Neutrophil (primary cell): ENCODE data around the gene UBASH3A.

ENCODE experiments used
- H3K27ac ChIP-seq: fragments of 200-600 bp; sonication (generic); 2 replicates; pipeline ENCODE4 v1.5.1; 2016; ENCODE audit warnings: mild to moderate bottlenecking, moderate library complexity
- H3K27me3 ChIP-seq: fragments of 200-600 bp; sonication (generic); 2 replicates; pipeline ENCODE4 v1.6.0; 2016; ENCODE audit warnings: mild to moderate bottlenecking
- H3K36me3 ChIP-seq: fragments of 200-600 bp; sonication (generic); 2 replicates; pipeline ENCODE4 v1.5.1; 2017
- H3K4me1 ChIP-seq, 2 experiments: fragments of 200-600 bp in 1 of 2; sonication (generic) in 1 of 2; 1 replicate in 1 of 2; 2 replicates in 1 of 2; pipeline versions ENCODE4 v1.5.1 to v1.6.1; 2013 to 2016; ENCODE audit warnings: low read depth in 1 of 2, low read length in 1 of 2, mild to moderate bottlenecking in 1 of 2, moderate library complexity in 1 of 2; ENCODE audit not compliant: control insufficient read depth in 1 of 2, insufficient read depth in 1 of 2
- H3K4me3 ChIP-seq, 2 experiments: fragments of 200-600 bp in 1 of 2; sonication (generic) in 1 of 2; 1 replicate in 1 of 2; 2 replicates in 1 of 2; pipeline ENCODE4 v1.5.1; 2013 to 2016; ENCODE audit warnings: low read depth in 1 of 2, low read length in 1 of 2, mild to moderate bottlenecking in 1 of 2, moderate library complexity in 1 of 2
- H3K9me3 ChIP-seq: fragments of 200-600 bp; sonication (generic); 2 replicates; pipeline ENCODE4 v1.5.1; 2016
- CTCF ChIP-seq: fragments of 200-600 bp; sonication (generic); IDR thresholded peaks from 2 replicates; pipeline ENCODE4 v1.5.1; 2016; ENCODE audit warnings: antibody characterized with exemption

Gene UBASH3A

GRCh38 chr21:42401820-42402251 is 1.9 kb upstream of the UBASH3A start:
- TF ChIP-seq CTCF: no peak
- H3K4me3 ChIP-seq: no peak overlapping the region
- no peaks in the 10 kb centered on the region for H3K36me3 ChIP-seq
- no peaks in the 10 kb centered on the region for H3K4me1 ChIP-seq
- H3K9me3 ChIP-seq: no peaks in the 10 kb centered on the region
- no peak overlapping the region for H3K27ac ChIP-seq
- no peaks in the 10 kb centered on the region for H3K27me3 ChIP-seq

DNA sequence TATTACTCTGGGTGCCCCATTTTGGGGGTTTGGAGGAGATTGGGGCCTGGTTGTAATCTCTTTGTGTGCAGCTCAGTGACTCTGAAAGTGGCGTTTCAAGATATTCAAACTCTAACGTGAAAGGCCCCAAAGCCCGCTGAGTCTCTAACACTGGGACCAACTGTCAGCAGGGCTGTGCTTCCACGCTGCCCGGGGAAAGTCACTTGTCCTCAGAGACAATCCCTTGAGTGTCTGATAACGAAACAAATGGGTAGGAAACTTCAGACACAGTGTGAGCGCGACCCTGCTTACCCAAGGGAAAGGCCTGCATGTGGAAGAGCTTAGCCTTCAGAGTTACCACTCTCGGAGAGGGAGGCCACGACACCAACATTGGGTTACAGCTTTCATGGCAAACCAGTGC is 837 bp downstream of the UBASH3A start:
- Histone ChIP-seq H3K27ac (no peak overlapping the region), H3K36me3 (no peaks in the 10 kb centered on the region), H3K4me1 (no peaks in the 10 kb centered on the region), H3K9me3 (no peaks in the 10 kb centered on the region), H3K27me3 (no peaks in the 10 kb centered on the region), H3K4me3 (no peak overlapping the region)
- no peak for TF ChIP-seq CTCF

GRCh38 chr21:42405064-42406013 is 1.6 kb downstream of the UBASH3A start:
- Histone ChIP-seq H3K36me3 (no peaks in the 10 kb centered on the region), H3K27me3 (no peaks in the 10 kb centered on the region), H3K27ac (no peak overlapping the region), H3K4me3 (no peak overlapping the region), H3K9me3 (no peaks in the 10 kb centered on the region), H3K4me1 (no peaks in the 10 kb centered on the region)
- no peak for TF ChIP-seq CTCF

DNA sequence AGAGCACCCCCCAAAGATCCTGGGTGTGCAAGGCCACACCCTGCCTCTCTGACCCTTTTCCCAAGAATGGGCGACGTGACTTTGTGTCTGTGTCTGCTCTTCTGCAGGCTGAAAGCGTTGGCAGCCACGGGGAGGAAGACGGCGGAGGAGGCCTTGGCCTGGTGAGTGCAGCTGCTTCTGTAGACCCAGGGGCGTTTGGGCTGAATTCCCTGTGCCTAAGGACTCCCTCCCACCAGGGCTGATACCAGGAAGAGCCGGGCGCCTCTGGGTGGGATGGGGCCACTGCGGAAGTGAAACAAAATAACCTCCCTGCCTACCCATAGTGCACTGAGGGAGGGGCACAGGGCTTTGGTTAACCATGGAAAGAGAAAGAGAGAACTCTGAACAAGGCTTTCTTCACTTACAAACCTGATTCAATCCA is 2.5 kb downstream of the UBASH3A start:
- Histone ChIP-seq H3K9me3 (no peaks in the 10 kb centered on the region), H3K4me1 (no peaks in the 10 kb centered on the region), H3K36me3 (no peaks in the 10 kb centered on the region), H3K27me3 (no peaks in the 10 kb centered on the region), H3K4me3 (no peak overlapping the region), H3K27ac (no peak overlapping the region)
- no peak for TF ChIP-seq CTCF

GRCh38 chr21:42406866-42407265 is 3.2 kb downstream of the UBASH3A start:
- Histone ChIP-seq H3K4me3 (no peak overlapping the region), H3K27me3 (no peaks in the 10 kb centered on the region), H3K4me1 (no peaks in the 10 kb centered on the region), H3K9me3 (no peaks in the 10 kb centered on the region), H3K36me3 (no peaks in the 10 kb centered on the region), H3K27ac (no peak overlapping the region)
- no peak for TF ChIP-seq CTCF
